WI38 (cell line): ENCODE results near the gene DRAM1.
"Not testable (repeated sequence)": the region's sequence is repeated elsewhere in the genome, so short reads cannot be mapped to it uniquely, and the experiment has no call there.

Experiments used
- H3K4me3 ChIP-seq: 2 replicates; pipeline ENCODE4 v1.5.1; 2011; ENCODE audit warnings: low read depth, mild to moderate bottlenecking, control low read depth, low read length
- CTCF ChIP-seq: IDR thresholded peaks from 2 replicates; pipeline ENCODE4 v1.5.1; 2012; ENCODE audit warnings: low read depth, mild to moderate bottlenecking, control low read depth, low read length

The DRAM1 gene

GRCh38 chr12:101855364-101855884 is 22.0 kb upstream of the DRAM1 start:
- no peak for TF ChIP-seq CTCF
- no peak overlapping the region for H3K4me3 ChIP-seq

GRCh38 chr12:101855976-101856375 is 21.4 kb upstream of the DRAM1 start:
- no peak overlapping the region for H3K4me3 ChIP-seq
- no peak for TF ChIP-seq CTCF

- H3K4me3 ChIP-seq: not testable (repeated sequence)
Measured at GRCh38 chr12:101856614-101857013, 20.8 kb upstream of the DRAM1 start.

GRCh38 chr12:101857043-101857558 is 20.3 kb upstream of the DRAM1 start:
- no peak overlapping the region for H3K4me3 ChIP-seq
- no peak for TF ChIP-seq CTCF

GRCh38 chr12:101858361-101858760 is 19.0 kb upstream of the DRAM1 start:
- TF ChIP-seq CTCF: no peak
- no peak overlapping the region for H3K4me3 ChIP-seq

GRCh38 chr12:101859664-101860607 is 17.4 kb upstream of the DRAM1 start:
- no peak for TF ChIP-seq CTCF
- no peak overlapping the region for H3K4me3 ChIP-seq

- H3K4me3 ChIP-seq: not testable (repeated sequence)
Measured at GRCh38 chr12:101861688-101862087, 15.7 kb upstream of the DRAM1 start.

GRCh38 chr12:101862245-101862644 is 15.1 kb upstream of the DRAM1 start:
- no peak for TF ChIP-seq CTCF

More at GRCh38 chr12:101862245-101862644, 15.1 kb upstream of the DRAM1 start:
- no peak overlapping the region for H3K4me3 ChIP-seq
